ENCODE measurements around the gene OR7G2. TPM values are rescaled to one million over a fixed set of nuclear protein-coding genes. Genes with fewer than 3 reads are reported as not detected.
A peak's percentile ranks its signal among the peaks of the same experiment; 100 is the strongest.
"Not testable (repeated sequence)": the region's sequence is repeated elsewhere in the genome, so short reads cannot be mapped to it uniquely, and the experiment has no call there.

Gene OR7G2
- total and polyA plus RNA-seq, 2 donors (not counting 1 experiment from before 2014, with no cell fraction given), result not detected

DNA sequence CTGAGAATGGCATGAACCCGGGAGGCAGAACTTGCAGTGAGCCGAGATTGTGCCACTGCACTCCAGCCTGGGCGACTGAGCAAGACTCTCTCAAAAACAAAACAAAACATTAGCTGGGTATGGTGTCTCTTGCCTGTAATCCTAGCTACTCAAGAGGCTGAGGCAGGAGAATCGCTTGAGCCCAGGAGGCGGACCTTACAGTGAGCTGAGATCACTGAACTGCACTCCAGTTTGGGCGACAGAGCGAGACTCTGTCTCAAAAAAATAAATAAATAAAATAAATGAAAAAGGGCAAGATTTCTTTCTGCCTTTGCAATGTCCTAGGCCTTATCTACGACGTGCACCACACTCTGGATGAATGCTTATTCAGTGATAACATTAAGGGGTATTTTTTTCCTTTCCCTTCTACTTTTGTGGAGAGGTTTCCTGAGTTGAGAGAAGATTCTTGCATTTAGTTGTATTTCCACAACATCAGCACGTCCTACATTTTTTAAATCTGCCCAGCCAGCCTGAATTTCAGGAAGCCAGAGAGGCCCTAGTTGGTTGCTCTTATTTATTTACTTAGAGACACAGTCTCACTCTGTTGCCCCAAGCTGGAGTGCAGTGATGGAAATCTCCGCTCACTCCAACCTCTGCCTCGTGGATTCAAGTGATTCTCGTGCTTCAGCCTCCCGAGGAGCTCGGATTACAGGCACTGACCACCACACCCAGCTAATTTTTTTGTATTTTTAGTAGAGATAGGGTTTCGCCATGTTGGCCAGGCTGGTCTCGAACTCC, 46.5 kb downstream of the OR7G2 start:
- Histone ChIP-seq H3K9me3 (ENCODE audit: control insufficient read depth, insufficient read depth, low read depth, low read length) (no peaks in the 10 kb centered on the region), H3K27ac (ENCODE audit: insufficient read depth, low read length) (no peak overlapping the region), H3K4me1 (ENCODE audit: control insufficient read depth, extremely low read depth, insufficient read depth, low read length) (no peaks in the 10 kb centered on the region), H3K27me3 (ENCODE audit: control insufficient read depth, insufficient read depth, low read length) (no peaks in the 10 kb centered on the region), H3K4me2 (ENCODE audit: extremely low read depth, insufficient read depth, low read length) (no peak overlapping the region), H3K36me3 (ENCODE audit: control insufficient read depth, insufficient read depth, low read length) (no peaks in the 10 kb centered on the region), H2AFZ (ENCODE audit: low read length) (no peak overlapping the region), H3K79me2 (ENCODE audit: control insufficient read depth, insufficient read depth, low read length) (no peaks in the 10 kb centered on the region), H3K4me3 (replicated peaks in 1 of 4; ENCODE audit: control extremely low read depth in 1 of 4, insufficient read depth in 1 of 4, low read depth in 3 of 4, low read length in 4 of 4) (no peak overlapping the region), H3K9ac (ENCODE audit: insufficient read depth, low read length) (no peak overlapping the region), H4K20me1 (ENCODE audit: control insufficient read depth, extremely low read depth, insufficient read depth, low read length) (no peaks in the 10 kb centered on the region)
- DNase-seq (ENCODE audit: low read depth in 2 of 2), result peak in 1 of 2 donors; percentile 29
- TF ChIP-seq, protein P1, sequence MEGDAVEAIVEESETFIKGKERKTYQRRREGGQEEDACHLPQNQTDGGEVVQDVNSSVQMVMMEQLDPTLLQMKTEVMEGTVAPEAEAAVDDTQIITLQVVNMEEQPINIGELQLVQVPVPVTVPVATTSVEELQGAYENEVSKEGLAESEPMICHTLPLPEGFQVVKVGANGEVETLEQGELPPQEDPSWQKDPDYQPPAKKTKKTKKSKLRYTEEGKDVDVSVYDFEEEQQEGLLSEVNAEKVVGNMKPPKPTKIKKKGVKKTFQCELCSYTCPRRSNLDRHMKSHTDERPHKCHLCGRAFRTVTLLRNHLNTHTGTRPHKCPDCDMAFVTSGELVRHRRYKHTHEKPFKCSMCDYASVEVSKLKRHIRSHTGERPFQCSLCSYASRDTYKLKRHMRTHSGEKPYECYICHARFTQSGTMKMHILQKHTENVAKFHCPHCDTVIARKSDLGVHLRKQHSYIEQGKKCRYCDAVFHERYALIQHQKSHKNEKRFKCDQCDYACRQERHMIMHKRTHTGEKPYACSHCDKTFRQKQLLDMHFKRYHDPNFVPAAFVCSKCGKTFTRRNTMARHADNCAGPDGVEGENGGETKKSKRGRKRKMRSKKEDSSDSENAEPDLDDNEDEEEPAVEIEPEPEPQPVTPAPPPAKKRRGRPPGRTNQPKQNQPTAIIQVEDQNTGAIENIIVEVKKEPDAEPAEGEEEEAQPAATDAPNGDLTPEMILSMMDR (conservative IDR thresholded peaks at IDR 0.05 in 1 of 2, IDR thresholded peaks at IDR 0.05 in 1 of 2; ENCODE audit: low read depth in 1 of 2, low read length in 2 of 2), result no peak

DNA sequence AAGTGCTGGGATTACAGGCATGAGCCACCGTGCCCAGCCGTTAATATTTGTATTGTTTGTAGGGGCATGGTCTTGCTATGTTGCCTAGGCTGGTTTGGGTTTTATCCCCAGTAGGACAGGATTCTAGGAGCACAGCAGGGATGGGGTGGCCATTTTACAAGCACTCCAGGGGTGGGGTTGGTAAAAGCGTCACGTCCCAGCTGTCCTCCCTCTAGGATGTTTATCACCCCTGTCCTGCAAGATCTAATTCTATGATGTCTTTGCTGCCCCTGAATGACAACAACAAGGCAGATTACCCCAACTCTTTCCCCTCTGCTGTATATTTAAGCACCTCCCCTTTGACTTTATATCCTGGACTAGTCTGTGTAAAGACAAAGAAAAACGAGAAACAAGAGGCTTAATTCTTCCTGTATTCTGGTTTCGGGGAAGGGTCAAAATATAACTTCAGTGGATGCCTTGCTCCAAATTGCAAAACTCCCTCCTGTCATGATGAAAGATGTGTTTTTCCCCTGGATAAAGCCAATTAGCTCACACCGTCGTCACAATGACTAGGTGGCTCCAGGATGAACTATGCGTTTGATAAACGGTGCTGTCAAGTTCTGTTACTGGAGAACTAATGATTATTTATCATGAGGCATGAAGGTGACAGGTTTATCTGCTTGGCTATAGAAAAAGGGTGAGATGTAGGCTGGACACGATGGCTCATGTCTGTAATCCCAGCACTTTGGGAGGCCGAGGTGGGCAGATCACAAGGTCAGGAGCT, 48.2 kb downstream of the OR7G2 start:
- H3K9me3 ChIP-seq (ENCODE audit: control insufficient read depth, insufficient read depth, low read depth, low read length), result no peaks in the 10 kb centered on the region
- no peak overlapping the region for H3K27ac ChIP-seq (ENCODE audit: insufficient read depth, low read length)
- H3K36me3 ChIP-seq (ENCODE audit: control insufficient read depth, insufficient read depth, low read length), result no peaks in the 10 kb centered on the region
- H3K4me3 ChIP-seq (replicated peaks in 1 of 4; ENCODE audit: control extremely low read depth in 1 of 4, insufficient read depth in 1 of 4, low read depth in 3 of 4, low read length in 4 of 4), result no peak overlapping the region
- H3K79me2 ChIP-seq (ENCODE audit: control insufficient read depth, insufficient read depth, low read length), result no peaks in the 10 kb centered on the region
- TF ChIP-seq, protein P1 (conservative IDR thresholded peaks at IDR 0.05 in 1 of 2, IDR thresholded peaks at IDR 0.05 in 1 of 2; ENCODE audit: low read depth in 1 of 2, low read length in 2 of 2), result no peak
- no peak for TF ChIP-seq EZH2 (IDR thresholded peaks at IDR 0.05; ENCODE audit: low read length, missing control alignments)
- no peaks in the 10 kb centered on the region for H3K27me3 ChIP-seq (ENCODE audit: control insufficient read depth, insufficient read depth, low read length)
- no peak overlapping the region for H3K9ac ChIP-seq (ENCODE audit: insufficient read depth, low read length)
- no peaks in the 10 kb centered on the region for H4K20me1 ChIP-seq (ENCODE audit: control insufficient read depth, extremely low read depth, insufficient read depth, low read length)
- peak in 1 of 2 donors; percentile 87 for DNase-seq (ENCODE audit: low read depth in 2 of 2)
- no peak overlapping the region for H2AFZ ChIP-seq (ENCODE audit: low read length)
- H3K4me1 ChIP-seq (ENCODE audit: control insufficient read depth, extremely low read depth, insufficient read depth, low read length), result no peaks in the 10 kb centered on the region
- no peak overlapping the region for H3K4me2 ChIP-seq (ENCODE audit: extremely low read depth, insufficient read depth, low read length)

DNA sequence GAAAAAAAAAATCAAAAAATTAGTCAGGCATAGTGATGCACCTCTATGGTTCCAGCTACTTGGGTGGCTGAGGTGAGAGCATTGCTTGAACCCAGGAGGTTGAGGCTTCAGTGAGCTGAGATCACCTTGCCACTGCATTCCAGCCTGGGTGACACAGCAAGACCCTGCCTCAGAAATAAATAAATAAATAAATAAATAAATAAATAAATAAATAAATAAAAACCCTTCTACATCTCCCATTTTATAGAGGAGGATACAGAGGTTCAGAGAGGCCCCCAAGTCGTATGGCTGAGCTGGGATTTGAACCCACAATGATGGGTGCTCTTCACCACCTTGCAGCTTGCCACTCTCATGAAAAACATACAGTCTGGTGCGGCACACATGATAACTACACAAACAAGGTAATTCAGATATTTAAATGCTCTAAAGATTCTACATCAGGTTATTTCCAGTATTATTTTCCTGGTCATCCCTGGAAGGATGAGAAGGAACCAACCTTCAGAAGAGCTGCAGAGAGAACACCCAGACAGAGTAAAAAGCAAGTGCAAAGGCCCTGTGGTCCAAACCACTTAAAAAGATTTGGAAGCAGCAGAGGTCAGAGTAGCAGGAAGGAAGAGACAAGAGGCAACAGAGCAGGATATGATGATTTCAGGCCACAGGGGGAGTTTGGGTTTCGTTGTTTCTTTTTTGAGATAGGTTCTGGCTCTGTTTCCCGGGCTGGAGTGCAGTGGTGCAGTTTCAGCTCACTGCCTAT, 49.6 kb downstream of the OR7G2 start:
- DNase-seq (ENCODE audit: low read depth in 2 of 2), result no peak
- H2AFZ ChIP-seq (ENCODE audit: low read length), result no peak overlapping the region
- no peak overlapping the region for H3K9ac ChIP-seq (ENCODE audit: insufficient read depth, low read length)
- H4K20me1 ChIP-seq (ENCODE audit: control insufficient read depth, extremely low read depth, insufficient read depth, low read length), result no peaks in the 10 kb centered on the region
- no peak overlapping the region for H3K4me2 ChIP-seq (ENCODE audit: extremely low read depth, insufficient read depth, low read length)
- H3K4me3 ChIP-seq (replicated peaks in 1 of 4; ENCODE audit: control extremely low read depth in 1 of 4, insufficient read depth in 1 of 4, low read depth in 3 of 4, low read length in 4 of 4), result no peak overlapping the region
- H3K27ac ChIP-seq (ENCODE audit: insufficient read depth, low read length), result no peak overlapping the region
- H3K4me1 ChIP-seq (ENCODE audit: control insufficient read depth, extremely low read depth, insufficient read depth, low read length), result no peaks in the 10 kb centered on the region
- H3K79me2 ChIP-seq (ENCODE audit: control insufficient read depth, insufficient read depth, low read length), result no peaks in the 10 kb centered on the region
- no peaks in the 10 kb centered on the region for H3K9me3 ChIP-seq (ENCODE audit: control insufficient read depth, insufficient read depth, low read depth, low read length)
- no peak for TF ChIP-seq EZH2 (IDR thresholded peaks at IDR 0.05; ENCODE audit: low read length, missing control alignments)
- TF ChIP-seq, protein P1 (conservative IDR thresholded peaks at IDR 0.05 in 1 of 2, IDR thresholded peaks at IDR 0.05 in 1 of 2; ENCODE audit: low read depth in 1 of 2, low read length in 2 of 2), result no peak
- H3K36me3 ChIP-seq (ENCODE audit: control insufficient read depth, insufficient read depth, low read length), result no peaks in the 10 kb centered on the region
- H3K27me3 ChIP-seq (ENCODE audit: control insufficient read depth, insufficient read depth, low read length), result no peaks in the 10 kb centered on the region

DNA sequence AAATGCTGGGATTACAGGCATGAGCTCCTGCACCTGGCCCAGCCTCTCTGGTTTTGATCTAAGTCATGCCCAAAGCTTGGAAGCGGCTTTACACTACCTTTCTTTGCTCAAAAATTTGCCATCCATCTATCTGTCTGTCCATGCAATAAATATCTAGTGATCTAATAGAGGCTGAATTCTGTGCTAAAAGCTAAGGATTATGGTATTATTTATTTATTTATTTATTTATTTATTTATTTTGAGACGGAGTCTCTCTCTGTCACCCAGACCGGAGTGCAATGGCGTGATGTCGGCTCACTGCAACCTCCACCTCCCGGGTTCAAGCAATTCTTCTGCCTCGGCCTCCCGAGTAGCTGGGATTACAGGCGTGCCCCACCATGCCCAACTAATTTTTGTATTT, 51.1 kb downstream of the OR7G2 start:
- H3K79me2 ChIP-seq (ENCODE audit: control insufficient read depth, insufficient read depth, low read length); H4K20me1 ChIP-seq (ENCODE audit: control insufficient read depth, extremely low read depth, insufficient read depth, low read length); H3K36me3 ChIP-seq (ENCODE audit: control insufficient read depth, insufficient read depth, low read length); H3K27ac ChIP-seq (ENCODE audit: insufficient read depth, low read length); H3K27me3 ChIP-seq (ENCODE audit: control insufficient read depth, insufficient read depth, low read length); H2AFZ ChIP-seq (ENCODE audit: low read length); H3K9ac ChIP-seq (ENCODE audit: insufficient read depth, low read length); H3K9me3 ChIP-seq (ENCODE audit: control insufficient read depth, insufficient read depth, low read depth, low read length); H3K4me3 ChIP-seq (replicated peaks in 1 of 4; ENCODE audit: control extremely low read depth in 1 of 4, insufficient read depth in 1 of 4, low read depth in 3 of 4, low read length in 4 of 4); DNase-seq (ENCODE audit: low read depth in 2 of 2); H3K4me1 ChIP-seq (ENCODE audit: control insufficient read depth, extremely low read depth, insufficient read depth, low read length); H3K4me2 ChIP-seq (ENCODE audit: extremely low read depth, insufficient read depth, low read length): not testable (repeated sequence)
